HCT116 (cell line): ENCODE measurements around the gene KRT86. TPM values are rescaled to one million over a fixed set of nuclear protein-coding genes. Genes with fewer than 3 reads are reported as not detected.

ENCODE experiments used
- ATAC-seq: fragments of 200-7000 bp; cut with Tn5 transposase; 2 replicates; pipeline ENCODE4 v1.9.1; 2020; ENCODE audit warnings: mild to moderate bottlenecking, moderate library complexity
- BruUV-seq: library from RNA; stranded (reverse); fragments of 400-500 nt; replicated peaks from 2 replicates; lab custom pipeline; 2021; lab: Mats Ljungman, UMichigan
- CTCF ChIA-PET: fragments of 300-600 bp; sonication (Branson Sonifier 250); formaldehyde crosslinking; loops from one replicate; lab custom pipeline; 2021; ENCODE audit warnings: antibody characterized with exemption; lab: Charles Lee
- POLR2A ChIA-PET: fragments of 300-600, 350-600 bp; sonication (Branson Sonifier 250); formaldehyde crosslinking; loops from one replicate; lab custom pipeline; 2021; ENCODE audit warnings: antibody characterized with exemption; lab: Charles Lee
- RAD21 ChIA-PET, 2 experiments: fragments of 300-600 bp; sonication (Branson Sonifier 250); formaldehyde crosslinking; loops; one replicate each; lab custom pipeline; 2023; ENCODE audit warnings: low total read pairs in 2 of 2; ENCODE audit not compliant: uncharacterized antibody in 2 of 2, unreplicated experiment in 2 of 2, low non-redundant PET in 1 of 2; lab: Charles Lee
- DNase-seq: peaks from one replicate; pipeline ENCODE4 v3.0.0-alpha.2; 2010; ENCODE audit warnings: low read depth, low spot score
- H2AFZ ChIP-seq: fragments of 200-600 bp; shearing (Covaris generic), sonication (generic); 2 replicates; pipeline ENCODE4 v1.6.1; 2017; ENCODE audit warnings: low read depth, mixed run types, mixed read lengths, antibody characterized with exemption, low read length; ENCODE audit not compliant: poor library complexity, severe bottlenecking
- H3K27ac ChIP-seq: 2 replicates; pipeline ENCODE4 v1.5.1; 2012; ENCODE audit warnings: low read depth, low read length
- H3K27me3 ChIP-seq: fragments of 200-600 bp; sonication (generic); 2 replicates; pipeline ENCODE4 v1.6.1; 2016; ENCODE audit warnings: mixed run types, low read length, mixed read lengths; ENCODE audit not compliant: insufficient read depth
- H3K36me3 ChIP-seq, 2 experiments: fragments of 200-500 bp in 1 of 2; fragments of 200-600 bp in 1 of 2; sonication (Bioruptor generic) in 1 of 2; sonication (generic) in 1 of 2; 2 replicates each; pipeline versions ENCODE4 v1.5.1 to v1.6.1; 2014 to 2016; ENCODE audit warnings: low read length in 2 of 2, inconsistent platforms in 1 of 2, mixed read lengths in 1 of 2, mixed run types in 1 of 2; ENCODE audit not compliant: insufficient read depth in 2 of 2, control insufficient read depth in 1 of 2
- H3K4me1 ChIP-seq, 2 experiments: fragments of 200-600 bp in 1 of 2; sonication (generic) in 1 of 2; 2 replicates each; pipeline versions ENCODE4 v1.5.1 to v1.6.1; 2012 to 2017; ENCODE audit warnings: low read length in 2 of 2, inconsistent platforms in 1 of 2, mild to moderate bottlenecking in 1 of 2, mixed read lengths in 1 of 2, mixed run types in 1 of 2, moderate library complexity in 1 of 2; ENCODE audit not compliant: insufficient read depth in 2 of 2, control insufficient read depth in 1 of 2
- H3K4me2 ChIP-seq: fragments of 200-600 bp; sonication (generic); 2 replicates; pipeline ENCODE4 v1.6.1; 2017; ENCODE audit warnings: mixed run types, low read length, mixed read lengths
- H3K4me3 ChIP-seq, 2 experiments: fragments of 200-600 bp in 1 of 2; sonication (generic) in 1 of 2; replicated peaks in 1 of 2; 2 replicates each; pipeline ENCODE4 v1.5.1; 2011 to 2016; ENCODE audit warnings: low read length in 2 of 2, control low read depth in 1 of 2, low read depth in 1 of 2, mild to moderate bottlenecking in 1 of 2, mixed read lengths in 1 of 2, mixed run types in 1 of 2
- H3K79me2 ChIP-seq: fragments of 200-600 bp; sonication (generic); 2 replicates; pipeline ENCODE4 v1.6.1; 2017; ENCODE audit warnings: mild to moderate bottlenecking, mixed run types, low read length, moderate library complexity, mixed read lengths; ENCODE audit not compliant: insufficient read depth
- H3K9ac ChIP-seq: fragments of 200-600 bp; sonication (generic); 2 replicates; pipeline ENCODE4 v1.6.1; 2016; ENCODE audit warnings: low read length, mixed read lengths
- H3K9me2 ChIP-seq: fragments of 200-600 bp; sonication (generic), shearing (Covaris generic); 2 replicates; pipeline ENCODE4 v1.6.1; 2017; ENCODE audit warnings: mixed run types, mild to moderate bottlenecking, moderate library complexity; ENCODE audit not compliant: insufficient read depth
- H3K9me3 ChIP-seq, 2 experiments: fragments of 200-500 bp in 1 of 2; fragments of 200-600 bp in 1 of 2; sonication (Bioruptor generic) in 1 of 2; sonication (generic) in 1 of 2; 2 replicates each; pipeline ENCODE4 v1.6.1; 2014 to 2017; ENCODE audit warnings: low read length in 2 of 2, mixed read lengths in 2 of 2, inconsistent platforms in 1 of 2, low read depth in 1 of 2, mild to moderate bottlenecking in 1 of 2, mixed run types in 1 of 2, moderate library complexity in 1 of 2; ENCODE audit not compliant: control insufficient read depth in 1 of 2, insufficient read depth in 1 of 2
- H4K20me1 ChIP-seq: fragments of 200-600 bp; sonication (generic), shearing (Covaris generic); 2 replicates; pipeline ENCODE4 v1.6.1; 2017; ENCODE audit warnings: mixed run types, mild to moderate bottlenecking, moderate library complexity; ENCODE audit not compliant: insufficient read depth
- ATF3 ChIP-seq: IDR thresholded peaks from 2 replicates; pipeline ENCODE4 v1.6.1; 2012
- CBX3 ChIP-seq: IDR thresholded peaks from 2 replicates; pipeline ENCODE4 v1.6.1; 2012; ENCODE audit warnings: low read depth
- CEBPB ChIP-seq: IDR thresholded peaks from 2 replicates; pipeline ENCODE4 v1.6.1; 2012; ENCODE audit warnings: low read depth
- CTCF ChIP-seq, 3 experiments: fragments of 200-600 bp in 1 of 3; sonication (generic) in 1 of 3; IDR thresholded peaks in 2 of 3; conservative IDR thresholded peaks in 1 of 3; 2 replicates each; pipeline ENCODE4 v1.5.1; 2012 to 2017; ENCODE audit warnings: low read depth in 2 of 3, low read length in 2 of 3, antibody characterized with exemption in 1 of 3, borderline replicate concordance in 1 of 3, control low read depth in 1 of 3, mild to moderate bottlenecking in 1 of 3, mixed read lengths in 1 of 3, mixed run types in 1 of 3, moderate library complexity in 1 of 3; ENCODE audit not compliant: insufficient read depth in 1 of 3
- ELF1 ChIP-seq: IDR thresholded peaks from 2 replicates; pipeline ENCODE4 v1.6.1; 2012; ENCODE audit warnings: low read depth, borderline replicate concordance
- EZH2 ChIP-seq: fragments of 200-600 bp; sonication (generic); IDR thresholded peaks from 2 replicates; pipeline ENCODE4 v1.6.1; 2017; ENCODE audit warnings: antibody characterized with exemption, mixed run types
- EZH2phosphoT487 ChIP-seq: fragments of 200-600 bp; IDR thresholded peaks from 2 replicates; pipeline ENCODE4 v1.6.1; 2018; ENCODE audit warnings: antibody characterized with exemption, borderline replicate concordance
- FOSL1 ChIP-seq: IDR thresholded peaks from 2 replicates; pipeline ENCODE4 v1.6.1; 2012; ENCODE audit warnings: low read depth
- JUND ChIP-seq: IDR thresholded peaks from 2 replicates; pipeline ENCODE4 v1.6.1; 2012
- MAX ChIP-seq: IDR thresholded peaks from 2 replicates; pipeline ENCODE4 v1.6.1; 2012
- POLR2A ChIP-seq: IDR thresholded peaks from 2 replicates; pipeline ENCODE4 v1.7.0; 2011; ENCODE audit warnings: borderline replicate concordance; ENCODE audit not compliant: insufficient read depth, insufficient read length; ENCODE audit errors: extremely low read depth
- POLR2AphosphoS5 ChIP-seq: IDR thresholded peaks from 2 replicates; pipeline ENCODE4 v1.6.1; 2011; ENCODE audit warnings: mild to moderate bottlenecking, low read depth, low read length, moderate library complexity
- SIN3A ChIP-seq: IDR thresholded peaks from 2 replicates; pipeline ENCODE4 v1.6.1; 2012; ENCODE audit warnings: low read depth
- SP1 ChIP-seq: IDR thresholded peaks from 2 replicates; pipeline ENCODE4 v1.6.1; 2012; ENCODE audit warnings: low read depth
- SRF ChIP-seq: IDR thresholded peaks from 2 replicates; pipeline ENCODE4 v1.6.1; 2012; ENCODE audit warnings: low read depth
- TCF7L2 ChIP-seq: IDR thresholded peaks from 2 replicates; pipeline ENCODE4 v1.7.0; 2011; ENCODE audit warnings: borderline replicate concordance, inconsistent platforms; ENCODE audit not compliant: insufficient read depth, insufficient read length; ENCODE audit errors: extremely low read depth
- YY1 ChIP-seq: IDR thresholded peaks from 2 replicates; pipeline ENCODE4 v1.6.1; 2011; ENCODE audit warnings: low read length, low read depth, moderate library complexity, mild to moderate bottlenecking; ENCODE audit not compliant: insufficient replicate concordance; ENCODE audit errors: extremely low read depth
- ZBTB33 ChIP-seq: IDR thresholded peaks from 2 replicates; pipeline ENCODE4 v1.6.1; 2011; ENCODE audit warnings: mild to moderate bottlenecking, low read length, moderate library complexity; ENCODE audit not compliant: insufficient replicate concordance; ENCODE audit errors: extremely low read depth
- ZFX ChIP-seq: fragments of 450-650 bp; IDR thresholded peaks from 2 replicates; pipeline ENCODE4 v1.6.1; 2017
- ZNF274 ChIP-seq: fragments of 200-500 bp; sonication (Bioruptor generic); IDR thresholded peaks from 2 replicates; pipeline ENCODE4 v1.6.1; 2014; ENCODE audit warnings: mild to moderate bottlenecking, low read depth, low read length, inconsistent platforms
- intact Hi-C: fragments of 100-400 bp; cut with micrococcal nuclease; formaldehyde crosslinking; loops from 2 replicates; pipeline ENCODE4 v1.10.0; 2022
- total RNA-seq: library from RNA; stranded (reverse); gene quantifications from one replicate; pipeline ENCODE4 v1.2.1, GENCODE V29; 2021; ENCODE audit not compliant: unreplicated experiment

Gene KRT86
- total RNA-seq, 1 experiment from 2014 or later = 1.5 TPM

- Histone ChIP-seq H2AFZ (no peak overlapping the region), H3K27ac (no peak overlapping the region), H3K4me3 (no peak overlapping the region), H3K9ac (no peak overlapping the region), H3K79me2 (no peaks in the 10 kb centered on the region), H3K36me3 (no peaks in the 10 kb centered on the region), H3K4me2 (no peak overlapping the region), H4K20me1 (no peaks in the 10 kb centered on the region), H3K9me2 (no peaks in the 10 kb centered on the region), H3K9me3 (no peaks in the 10 kb centered on the region), H3K4me1 (peaks cover 0 to 10% of the 10 kb centered on the region in 2 experiments; a peak in 2 of 4 replicates), H3K27me3 (no peaks in the 10 kb centered on the region)
- TF ChIP-seq SIN3A = no peak
- TF ChIP-seq CBX3 = no peak
- TF ChIP-seq EZH2phosphoT487 = no peak
- no peak for TF ChIP-seq FOSL1
- no peak for TF ChIP-seq CTCF (IDR thresholded peaks at IDR 0.05 in 2 of 3, conservative IDR thresholded peaks at IDR 0.05 in 1 of 3; ENCODE audit: borderline replicate concordance in 1 of 3, insufficient read depth in 1 of 3, low read depth in 2 of 3, low read length in 2 of 3)
- TF ChIP-seq ELF1 = no peak
- TF ChIP-seq SRF = no peak
- no peak for TF ChIP-seq POLR2AphosphoS5
- no peak for TF ChIP-seq ZBTB33
- no peak for TF ChIP-seq ZNF274
- TF ChIP-seq ATF3 = no peak
- no peak for TF ChIP-seq TCF7L2
- no peak for TF ChIP-seq ZFX
- TF ChIP-seq JUND = no peak
- no peak for TF ChIP-seq YY1
- no peak for TF ChIP-seq CEBPB
- TF ChIP-seq MAX = no peak
- no peak for TF ChIP-seq EZH2
- TF ChIP-seq SP1 = no peak
- no peak for TF ChIP-seq POLR2A
- ChIA-PET POLR2A (no interaction called here), RAD21 (no interaction called here), CTCF (interaction anchor here (1.3 to 2.1 kb wide), 3 partner anchors 10 to 173 kb away, joined by 3 to 14 read pairs (median 4); no protein-coding TSS in a partner anchor)
- ATAC-seq (no peak), DNase-seq (no peak)
- no TSS peak for BruUV-seq
- intact Hi-C loops = no loop called here
Measured at GRCh38 chr12:52316701-52317100, 42.3 kb downstream of the KRT86 start.
